ENCODE results near the gene SLC50A1.

SLC50A1 gene

DNA sequence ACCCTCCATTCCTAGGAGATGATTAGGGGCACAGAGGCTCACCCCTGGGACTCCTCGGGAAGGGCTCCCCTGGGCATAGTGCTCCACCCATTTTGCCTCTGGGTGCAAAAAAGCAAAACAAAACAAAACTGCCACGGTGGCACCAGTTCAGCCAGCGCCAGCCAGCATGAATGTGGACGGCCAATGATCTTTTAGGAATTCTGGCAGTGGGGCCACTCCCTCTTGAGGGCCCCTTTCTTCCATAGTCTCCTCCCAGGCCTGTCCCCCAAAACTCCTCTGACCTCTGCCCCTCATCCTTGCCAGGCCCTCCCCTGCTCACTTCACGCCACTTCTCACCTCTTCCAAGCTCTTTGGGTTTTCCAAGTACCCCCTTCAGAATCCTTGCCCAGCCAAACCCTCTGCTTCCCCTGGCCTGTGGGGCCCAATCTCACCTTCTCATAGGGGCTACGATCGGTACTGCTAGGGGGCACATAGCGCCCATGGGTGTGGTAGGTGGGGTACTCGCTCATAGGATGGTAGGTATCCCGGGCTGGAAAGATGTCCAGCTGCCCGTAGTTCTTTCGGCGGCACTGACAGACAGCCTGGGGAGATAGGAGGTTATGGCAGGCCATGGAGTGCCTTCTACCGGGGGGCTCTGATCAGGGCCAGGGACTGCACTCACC, 51.3 kb downstream of the SLC50A1 start:
- no peak for DNase-seq

- no peak for DNase-seq
These were observed 51.8 kb downstream of the SLC50A1 start for GRCh38 chr1:155187456-155187891.

- no peak for DNase-seq
These were observed 52.6 kb downstream of the SLC50A1 start for GRCh38 chr1:155188268-155188667.

Data from NCI-H510A (cell line).